Astrocyte (in vitro differentiated cells and primary cell): ENCODE results near the gene TRIM41. TPM values are rescaled to one million over a fixed set of nuclear protein-coding genes. Genes with fewer than 3 reads are reported as not detected.

ENCODE experiments used
- DNase-seq: peaks from one replicate; pipeline ENCODE4 v3.0.0-alpha.2; 2010; ENCODE audit warnings: low read depth
- FAIRE-seq: peaks from 2 replicates; lab custom pipeline; 2011; peaks lifted over from hg19 to GRCh38; lab: Jason Lieb, UNC
- H2AFZ ChIP-seq: 2 replicates; pipeline ENCODE4 v1.6.0; 2012; ENCODE audit warnings: low read depth, low read length, inconsistent platforms
- H3K27ac ChIP-seq: 2 replicates; pipeline ENCODE4 v1.5.1; 2011; ENCODE audit warnings: low read depth, low read length, inconsistent platforms
- H3K27me3 ChIP-seq: 2 replicates; pipeline ENCODE4 v1.6.0; 2011; ENCODE audit warnings: low read length, inconsistent platforms; ENCODE audit not compliant: insufficient read depth
- H3K36me3 ChIP-seq: 2 replicates; pipeline ENCODE4 v1.5.1; 2011; ENCODE audit warnings: low read length, inconsistent platforms; ENCODE audit not compliant: insufficient read depth
- H3K4me1 ChIP-seq: 2 replicates; pipeline ENCODE4 v1.5.1; 2011; ENCODE audit warnings: low read length, inconsistent platforms; ENCODE audit not compliant: insufficient read depth
- H3K4me2 ChIP-seq: 2 replicates; pipeline ENCODE4 v1.6.0; 2012; ENCODE audit warnings: low read length, inconsistent platforms
- H3K4me3 ChIP-seq: 2 replicates; pipeline ENCODE4 v1.5.1; 2011; ENCODE audit warnings: low read depth, mild to moderate bottlenecking, low read length, inconsistent platforms; ENCODE audit not compliant: insufficient read depth
- H3K79me2 ChIP-seq: 2 replicates; pipeline ENCODE4 v1.6.0; 2012; ENCODE audit warnings: mild to moderate bottlenecking, low read length, inconsistent platforms; ENCODE audit not compliant: insufficient read depth
- H3K9ac ChIP-seq: 2 replicates; pipeline ENCODE4 v1.6.0; 2012; ENCODE audit warnings: mild to moderate bottlenecking, low read length, inconsistent platforms
- H3K9me3 ChIP-seq: 2 replicates; pipeline ENCODE4 v1.5.1; 2012; ENCODE audit warnings: low read depth, mild to moderate bottlenecking, low read length, inconsistent platforms; ENCODE audit not compliant: insufficient read depth
- H4K20me1 ChIP-seq: 2 replicates; pipeline ENCODE4 v1.6.0; 2012; ENCODE audit warnings: low read length, inconsistent platforms; ENCODE audit not compliant: insufficient read depth
- H3K27ac Mint-ChIP-seq: one replicate; pipeline ENCODE4 v1.8.0; 2021; ENCODE audit warnings: mild to moderate bottlenecking, mixed read lengths; ENCODE audit not compliant: unreplicated experiment
- H3K27me3 Mint-ChIP-seq: one replicate; pipeline ENCODE4 v1.8.0; 2021; ENCODE audit warnings: low read depth, mixed read lengths; ENCODE audit not compliant: unreplicated experiment
- H3K36me3 Mint-ChIP-seq: one replicate; pipeline ENCODE4 v1.8.0; 2021; ENCODE audit warnings: low read depth, mixed read lengths; ENCODE audit not compliant: unreplicated experiment
- H3K4me1 Mint-ChIP-seq: one replicate; pipeline ENCODE4 v1.8.0; 2021; ENCODE audit warnings: low read depth, mixed read lengths; ENCODE audit not compliant: unreplicated experiment
- H3K4me3 Mint-ChIP-seq: one replicate; pipeline ENCODE4 v1.8.0; 2021; ENCODE audit warnings: mild to moderate bottlenecking, moderate library complexity, mixed read lengths; ENCODE audit not compliant: unreplicated experiment
- H3K9me3 Mint-ChIP-seq: one replicate; pipeline ENCODE4 v1.8.0; 2021; ENCODE audit warnings: mild to moderate bottlenecking, mixed read lengths; ENCODE audit not compliant: unreplicated experiment
- EZH2 ChIP-seq: IDR thresholded peaks from 2 replicates; pipeline ENCODE4 v1.6.1; 2012; ENCODE audit warnings: mild to moderate bottlenecking, low read length, inconsistent platforms; ENCODE audit not compliant: insufficient read depth
- total RNA-seq: library from RNA; stranded (reverse); gene quantifications from 2 replicates; pipeline ENCODE4 v1.2.1, GENCODE V29; 2021
- TF ChIP-seq, protein P1 (sequence below): IDR thresholded peaks from 2 replicates; pipeline ENCODE4 v1.5.1; 2011; ENCODE audit warnings: low read depth, mild to moderate bottlenecking, inconsistent platforms, low read length, moderate library complexity; ENCODE audit not compliant: insufficient read depth

The TRIM41 gene
- total RNA-seq, 1 donor from 2014 or later: 20.9 TPM

DNA sequence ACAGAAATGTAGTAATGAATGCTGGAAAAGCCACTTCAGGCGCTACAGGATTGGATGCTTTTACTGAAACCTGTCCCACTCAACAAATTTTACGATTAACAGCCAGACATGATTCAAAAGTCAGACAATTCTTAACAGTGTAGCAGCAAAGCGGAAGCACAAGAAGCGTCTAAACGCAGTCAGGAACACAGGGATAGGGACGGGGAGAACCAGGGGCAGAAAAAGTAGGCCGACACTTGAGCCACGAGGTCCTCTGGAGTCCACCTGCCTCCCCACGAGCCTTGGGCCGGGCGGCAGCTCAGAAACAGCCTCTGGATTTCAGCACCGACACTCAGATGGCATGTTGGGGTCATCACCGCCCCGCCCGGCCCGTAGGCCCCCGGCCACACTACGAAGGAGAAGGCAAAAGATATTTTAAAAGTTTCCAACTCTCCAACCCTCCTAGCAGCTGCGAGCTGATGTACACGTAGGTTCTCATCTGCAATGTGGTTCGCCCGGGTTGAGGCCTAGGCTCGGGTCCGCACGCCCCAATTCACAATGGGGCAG, 20.0 kb downstream of the TRIM41 start:
- Mint-ChIP-seq H3K4me3 (peak overlapping the region; percentile 92), H3K9me3 (no peaks in the 10 kb centered on the region), H3K27me3 (no peaks in the 10 kb centered on the region), H3K36me3 (peaks cover 34% of the 10 kb centered on the region), H3K4me1 (peaks cover 28% of the 10 kb centered on the region), H3K27ac (peak overlapping the region; percentile 99)
- H3K4me2 ChIP-seq: peak overlapping the region; percentile 98
- peaks cover 34% of the 10 kb centered on the region for H3K4me1 ChIP-seq
- H3K27me3 ChIP-seq: no peaks in the 10 kb centered on the region
- H3K9ac ChIP-seq: peak overlapping the region; percentile 96
- TF ChIP-seq, protein P1, sequence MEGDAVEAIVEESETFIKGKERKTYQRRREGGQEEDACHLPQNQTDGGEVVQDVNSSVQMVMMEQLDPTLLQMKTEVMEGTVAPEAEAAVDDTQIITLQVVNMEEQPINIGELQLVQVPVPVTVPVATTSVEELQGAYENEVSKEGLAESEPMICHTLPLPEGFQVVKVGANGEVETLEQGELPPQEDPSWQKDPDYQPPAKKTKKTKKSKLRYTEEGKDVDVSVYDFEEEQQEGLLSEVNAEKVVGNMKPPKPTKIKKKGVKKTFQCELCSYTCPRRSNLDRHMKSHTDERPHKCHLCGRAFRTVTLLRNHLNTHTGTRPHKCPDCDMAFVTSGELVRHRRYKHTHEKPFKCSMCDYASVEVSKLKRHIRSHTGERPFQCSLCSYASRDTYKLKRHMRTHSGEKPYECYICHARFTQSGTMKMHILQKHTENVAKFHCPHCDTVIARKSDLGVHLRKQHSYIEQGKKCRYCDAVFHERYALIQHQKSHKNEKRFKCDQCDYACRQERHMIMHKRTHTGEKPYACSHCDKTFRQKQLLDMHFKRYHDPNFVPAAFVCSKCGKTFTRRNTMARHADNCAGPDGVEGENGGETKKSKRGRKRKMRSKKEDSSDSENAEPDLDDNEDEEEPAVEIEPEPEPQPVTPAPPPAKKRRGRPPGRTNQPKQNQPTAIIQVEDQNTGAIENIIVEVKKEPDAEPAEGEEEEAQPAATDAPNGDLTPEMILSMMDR: no peak
- no peak for TF ChIP-seq EZH2
- H3K79me2 ChIP-seq: peaks cover 90% of the 10 kb centered on the region
- H3K9me3 ChIP-seq: no peaks in the 10 kb centered on the region
- peak overlapping the region; percentile 99 for H3K4me3 ChIP-seq
- peaks cover 60% of the 10 kb centered on the region for H4K20me1 ChIP-seq
- H3K36me3 ChIP-seq: peaks cover 38% of the 10 kb centered on the region
- peak overlapping the region; percentile 93 for H3K27ac ChIP-seq
- FAIRE-seq (no peak), DNase-seq (no peak)
- peak overlapping the region; percentile 99 for H2AFZ ChIP-seq

DNA sequence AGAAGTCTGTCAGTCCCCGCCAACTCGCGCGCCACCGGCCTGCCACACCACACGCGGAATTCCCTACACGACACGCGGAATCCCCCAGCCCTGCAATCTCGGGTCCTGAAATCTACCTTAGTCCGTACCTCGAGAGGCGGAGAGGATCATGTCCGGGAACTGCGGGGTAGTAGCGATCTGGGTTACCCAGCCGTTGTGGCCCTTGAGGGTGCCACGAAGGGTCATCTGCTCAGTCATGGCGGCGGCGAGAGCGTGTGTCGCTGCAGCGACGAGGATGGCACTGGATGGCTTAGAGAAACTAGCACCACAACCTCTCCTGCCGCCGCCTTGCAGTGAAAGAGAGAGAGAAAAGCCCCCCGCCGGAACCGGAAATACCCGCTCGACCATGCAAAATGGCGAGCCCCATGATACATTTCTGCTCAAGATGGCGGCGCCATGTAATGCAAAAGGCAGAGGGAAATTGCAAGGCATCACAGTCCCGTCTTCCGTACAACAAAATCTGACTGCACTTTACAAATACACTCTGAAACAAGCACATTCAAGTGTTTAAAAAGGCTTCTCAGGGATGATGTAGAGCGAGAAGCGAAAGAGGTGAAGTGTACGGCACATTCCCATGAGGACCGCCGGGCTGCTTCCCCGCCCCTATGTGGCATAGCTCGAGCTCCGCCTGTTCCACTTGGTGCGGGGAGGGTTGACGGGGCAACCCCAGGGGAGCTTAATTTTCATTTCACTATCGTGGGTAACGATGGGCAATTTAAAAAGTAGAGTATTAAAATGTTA, 20.7 kb downstream of the TRIM41 start, which contains the start of gene RACK1:
Gene RACK1, minus strand, starts transcription at position 343 of the 780 bp plus-strand sequence. Its CDS starts 106 bp downstream, at position 237.
- FAIRE-seq: no peak
- H3K27me3 ChIP-seq: no peaks in the 10 kb centered on the region
- DNase-seq: peak; percentile 78
- H2AFZ ChIP-seq: peak within 1 kb of the TSS; percentile 99
- peaks cover 28% of the 10 kb centered on the region for H3K4me1 Mint-ChIP-seq
- H3K9ac ChIP-seq: peak within 1 kb of the TSS; percentile 96
- H3K36me3 Mint-ChIP-seq: peaks cover 32% of the 10 kb centered on the region
- H3K9me3 ChIP-seq: no peaks in the 10 kb centered on the region
- H3K27me3 Mint-ChIP-seq: no peaks in the 10 kb centered on the region
- H4K20me1 ChIP-seq: peaks cover 59% of the 10 kb centered on the region
- TF ChIP-seq, protein P1: no peak
- no peak for TF ChIP-seq EZH2
- no peaks in the 10 kb centered on the region for H3K9me3 Mint-ChIP-seq
- H3K4me1 ChIP-seq: peaks cover 35% of the 10 kb centered on the region
- peaks cover 31% of the 10 kb centered on the region for H3K36me3 ChIP-seq
- H3K4me2 ChIP-seq: peak within 1 kb of the TSS; percentile 98
- H3K4me3 Mint-ChIP-seq: peak within 1 kb of the TSS; percentile 92
- peak within 1 kb of the TSS; percentile 93 for H3K27ac ChIP-seq
- H3K27ac Mint-ChIP-seq: peak within 1 kb of the TSS; percentile 99
- H3K4me3 ChIP-seq: peak within 1 kb of the TSS; percentile 99
- H3K79me2 ChIP-seq: peaks cover 90% of the 10 kb centered on the region
